Astrocyte of the cerebellum (primary cell): ENCODE data around the gene IL33.

ENCODE experiments used
- DNase-seq: peaks from one replicate; pipeline ENCODE4 v3.0.0-alpha.2; 2011; ENCODE audit warnings: low read depth
- H3K4me3 ChIP-seq: 2 replicates; pipeline ENCODE4 v1.5.1; 2011; ENCODE audit warnings: mild to moderate bottlenecking, low read depth, low read length, moderate library complexity
- CTCF ChIP-seq: IDR thresholded peaks from 2 replicates; pipeline ENCODE4 v1.5.1; 2012; ENCODE audit warnings: low read length, low read depth, moderate library complexity, mild to moderate bottlenecking; ENCODE audit errors: missing control alignments
- in situ Hi-C: cut with HindIII; loops from 2 replicates; pipeline ENCODE4 v1.10.0; 2017; ENCODE audit warnings: low sequenced_read_pairs

IL33 gene

DNA sequence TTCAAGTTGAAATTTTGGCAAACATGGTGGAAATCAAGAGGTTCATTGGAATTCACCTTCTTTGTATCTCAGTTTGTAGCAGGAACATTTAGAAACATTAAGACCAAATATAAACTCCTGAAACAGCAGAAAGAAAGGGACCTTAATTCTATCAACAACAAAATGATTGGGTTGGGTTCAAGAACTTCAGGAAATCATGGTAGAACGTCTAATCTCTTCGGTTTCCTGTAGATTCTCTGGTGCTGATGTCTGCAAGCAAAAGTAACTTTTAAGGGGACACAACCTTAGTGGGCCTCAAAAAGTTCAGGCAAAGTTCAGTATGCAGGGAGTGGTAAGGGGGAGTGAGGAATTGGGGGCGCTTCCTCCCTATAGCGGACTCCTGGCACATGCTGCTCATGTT is 3.4 kb downstream of the IL33 start:
- no peak overlapping the region for H3K4me3 ChIP-seq
- no peak for DNase-seq
- TF ChIP-seq CTCF: no peak
- in situ Hi-C loops: no loop called here

GRCh38 chr9:6219981-6220380 is 4.4 kb downstream of the IL33 start:
- no peak for TF ChIP-seq CTCF
- in situ Hi-C loops: no loop called here
- H3K4me3 ChIP-seq: no peak overlapping the region
- DNase-seq: no peak

DNA sequence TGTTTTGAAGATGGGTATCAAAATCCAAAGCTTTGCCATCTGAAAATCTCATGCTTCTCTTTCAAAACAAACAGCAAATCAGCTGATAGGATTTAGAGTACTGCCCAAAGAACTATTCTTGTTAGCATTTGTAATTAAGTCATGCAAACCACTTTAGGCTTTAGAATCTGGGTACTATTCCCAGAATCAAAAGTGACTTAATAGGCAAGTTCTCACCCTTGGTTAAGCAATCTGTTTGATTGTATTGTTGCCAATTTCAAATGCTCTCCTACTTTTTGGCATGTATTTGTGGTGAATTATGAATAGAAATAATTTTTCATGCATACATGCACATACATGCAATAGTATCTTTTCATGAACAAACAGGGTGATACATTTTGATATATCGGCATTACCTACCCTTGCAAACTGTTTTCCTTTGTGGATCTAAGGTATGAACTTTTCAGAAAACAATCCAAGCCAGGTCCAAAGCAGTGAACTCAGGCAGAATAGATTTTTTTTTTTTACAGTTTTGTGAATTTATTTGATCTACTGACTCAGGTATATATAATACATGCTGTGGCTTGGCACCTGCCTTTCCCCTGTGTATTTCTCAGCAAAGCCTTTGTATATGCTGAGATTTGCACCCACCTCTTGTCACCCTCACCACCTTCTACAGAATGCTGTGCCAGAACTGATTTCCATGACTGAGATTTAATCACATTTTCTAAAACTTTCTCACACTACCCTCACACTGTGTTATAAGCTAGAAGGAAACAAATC is 9.0 kb downstream of the IL33 start:
- in situ Hi-C loops: no loop called here
- no peak for DNase-seq
- no peak for TF ChIP-seq CTCF
- H3K4me3 ChIP-seq: no peak overlapping the region

DNA sequence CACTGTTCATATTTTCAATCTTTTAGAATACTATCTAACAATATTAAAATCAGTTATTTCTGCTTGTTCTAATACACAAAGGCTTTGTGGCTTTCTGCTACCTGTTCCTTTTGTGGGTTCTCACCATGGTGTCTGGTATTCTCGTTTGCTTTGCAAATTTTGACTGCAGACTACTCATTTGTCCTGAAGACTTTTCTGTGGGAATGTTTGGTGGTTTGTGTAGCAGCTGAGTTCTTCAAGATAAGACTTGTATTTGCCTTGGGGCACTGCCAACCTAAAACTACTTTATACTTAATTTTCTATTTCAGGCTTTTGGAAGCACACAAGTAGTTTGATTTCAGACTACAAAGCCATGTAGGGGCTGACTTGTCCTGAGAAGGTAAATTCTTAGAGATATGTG is 11.1 kb downstream of the IL33 start:
- DNase-seq: peak; percentile 67
- TF ChIP-seq CTCF: no peak
- H3K4me3 ChIP-seq: no peak overlapping the region
- in situ Hi-C loops: no loop called here

- no peak for DNase-seq
- no peak overlapping the region for H3K4me3 ChIP-seq
- in situ Hi-C loops: no loop called here
- TF ChIP-seq CTCF: no peak
Observed at GRCh38 chr9:6229186-6229585, 13.6 kb downstream of the IL33 start.

GRCh38 chr9:6229619-6230018 is 14.0 kb downstream of the IL33 start:
- no peak for DNase-seq
- no peak overlapping the region for H3K4me3 ChIP-seq
- TF ChIP-seq CTCF: no peak
- in situ Hi-C loops: no loop called here
